ENCODE results near the gene GRM8. TPM values are rescaled to one million over a fixed set of nuclear protein-coding genes. Genes with fewer than 3 reads are reported as not detected.

GRM8 gene
- total RNA-seq, 6 donors from 2014 or later: 0.49 to 6.5 (median 1.8) TPM; not detected in 3

DNA sequence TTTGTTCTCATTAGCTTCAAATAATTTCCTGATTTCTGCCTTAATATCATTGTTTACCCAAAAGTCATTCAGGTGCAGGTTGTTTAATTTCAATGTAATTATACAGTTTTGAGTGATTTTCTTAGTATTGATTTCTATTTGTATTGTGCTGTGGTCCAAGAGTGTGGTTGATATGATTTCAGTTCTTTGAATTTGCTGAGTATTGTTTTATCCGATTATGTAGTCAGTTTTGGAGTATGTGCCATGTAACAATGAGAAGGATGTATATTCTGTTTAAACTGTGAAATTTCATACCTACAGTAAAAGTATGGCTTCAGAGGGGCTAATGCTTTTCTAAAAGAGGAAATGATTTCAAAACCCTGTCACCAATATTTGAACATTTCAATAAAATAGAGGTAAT is 17.4 kb upstream of the GRM8 start:
- WGBS, 2 donors: 92 to 93% methylated on average over 1 of the region's 1 CpG
- H3K4me3 ChIP-seq: no peak overlapping the region
- H3K9me3 ChIP-seq: no peaks in the 10 kb centered on the region
- H3K27me3 ChIP-seq: no peaks in the 10 kb centered on the region
- H3K36me3 ChIP-seq: no peaks in the 10 kb centered on the region
- no peak overlapping the region for H3K27ac ChIP-seq
- TF ChIP-seq CTCF (IDR thresholded peaks at IDR 0.05): no peak
- no peak for TF ChIP-seq POLR2AphosphoS5 (IDR thresholded peaks at IDR 0.05)
- no peak for TF ChIP-seq EP300 (IDR thresholded peaks at IDR 0.05)
- TF ChIP-seq POLR2A (IDR thresholded peaks at IDR 0.05): no peak
- no peak for DNase-seq
- no peak for ATAC-seq (ENCODE audit: low FRiP score in 2 of 2)
- no peaks in the 10 kb centered on the region for H3K4me1 ChIP-seq

- no peak for ATAC-seq (ENCODE audit: low FRiP score in 2 of 2)
- H3K27me3 ChIP-seq: no peaks in the 10 kb centered on the region
- no peaks in the 10 kb centered on the region for H3K36me3 ChIP-seq
- no peaks in the 10 kb centered on the region for H3K9me3 ChIP-seq
- TF ChIP-seq CTCF (IDR thresholded peaks at IDR 0.05) (no peak), POLR2AphosphoS5 (IDR thresholded peaks at IDR 0.05) (no peak), EP300 (IDR thresholded peaks at IDR 0.05) (no peak), POLR2A (IDR thresholded peaks at IDR 0.05) (no peak)
- H3K4me1 ChIP-seq: no peaks in the 10 kb centered on the region
- WGBS, 2 donors: 86 to 89% methylated on average over 1 of the region's 1 CpG
- no peak overlapping the region for H3K4me3 ChIP-seq
- no peak overlapping the region for H3K27ac ChIP-seq
- DNase-seq: no peak
These were observed 13.3 kb upstream of the GRM8 start for GRCh38 chr7:127266047-127266446.

DNA sequence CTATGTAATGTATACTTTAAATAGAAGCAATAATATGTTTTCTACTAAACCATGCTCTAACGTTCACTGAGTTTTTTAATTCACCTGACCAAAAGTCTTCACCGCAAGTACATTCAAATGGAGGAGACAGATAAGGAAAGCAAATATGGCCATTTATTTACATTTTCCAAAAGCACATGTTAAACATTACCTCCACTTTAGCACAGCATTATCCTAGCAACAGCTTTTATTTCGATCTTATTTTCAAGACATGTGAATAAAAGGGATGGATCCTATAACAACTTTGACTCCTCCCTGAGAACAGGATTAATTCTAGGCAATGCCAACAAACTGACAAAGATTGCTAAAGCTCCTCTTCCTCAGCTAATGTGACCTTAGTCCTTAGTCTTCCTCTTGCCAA is 11.5 kb upstream of the GRM8 start:
- Histone ChIP-seq H3K36me3 (no peaks in the 10 kb centered on the region), H3K4me1 (no peaks in the 10 kb centered on the region), H3K27ac (no peak overlapping the region), H3K9me3 (no peaks in the 10 kb centered on the region), H3K27me3 (no peaks in the 10 kb centered on the region), H3K4me3 (no peak overlapping the region)
- ATAC-seq (ENCODE audit: low FRiP score in 2 of 2) (no peak), DNase-seq (no peak)
- TF ChIP-seq POLR2AphosphoS5 (IDR thresholded peaks at IDR 0.05): no peak
- TF ChIP-seq POLR2A (IDR thresholded peaks at IDR 0.05): no peak
- TF ChIP-seq EP300 (IDR thresholded peaks at IDR 0.05): no peak
- WGBS, 2 donors: 69 to 74% methylated on average over 3 of the region's 3 CpGs

GRCh38 chr7:127258111-127258510 is 5.4 kb upstream of the GRM8 start:
- Histone ChIP-seq H3K27ac (no peak overlapping the region), H3K4me3 (no peak overlapping the region), H3K4me1 (peaks cover 0 to 3% (median 0%) of the 10 kb centered on the region in 4 donors), H3K9me3 (no peaks in the 10 kb centered on the region), H3K27me3 (no peaks in the 10 kb centered on the region), H3K36me3 (no peaks in the 10 kb centered on the region)
- ATAC-seq (ENCODE audit: low FRiP score in 2 of 2) (no peak), DNase-seq (no peak)
- WGBS, 2 donors: 61 to 67% methylated on average over 6 of the region's 6 CpGs
- no peak for TF ChIP-seq POLR2AphosphoS5 (IDR thresholded peaks at IDR 0.05)
- no peak for TF ChIP-seq EP300 (IDR thresholded peaks at IDR 0.05)
- TF ChIP-seq CTCF (IDR thresholded peaks at IDR 0.05): no peak
- TF ChIP-seq POLR2A (IDR thresholded peaks at IDR 0.05): no peak

- H3K27ac ChIP-seq: no peak overlapping the region
- H3K9me3 ChIP-seq: no peaks in the 10 kb centered on the region
- ATAC-seq (ENCODE audit: low FRiP score in 2 of 2) (no peak), DNase-seq (no peak)
- H3K4me3 ChIP-seq: no peak overlapping the region
- peaks cover 6 to 13% (median 8%) of the 10 kb centered on the region in 4 donors for H3K4me1 ChIP-seq
- peaks cover 0 to 10% (median 6%) of the 10 kb centered on the region in 4 donors for H3K27me3 ChIP-seq
- no peaks in the 10 kb centered on the region for H3K36me3 ChIP-seq
- TF ChIP-seq CTCF (IDR thresholded peaks at IDR 0.05) (no peak), EP300 (IDR thresholded peaks at IDR 0.05) (no peak), POLR2A (IDR thresholded peaks at IDR 0.05) (no peak), POLR2AphosphoS5 (IDR thresholded peaks at IDR 0.05) (no peak)
- 23 to 30% methylated on average over 2 of the region's 2 CpGs for WGBS, 2 donors
These were observed 4.3 kb upstream of the GRM8 start for GRCh38 chr7:127257086-127257485.

Measured in upper lobe of left lung (tissue), 6 donors.